GM13977 (cell line): ENCODE measurements around the gene SCAI.
"Not testable (repeated sequence)": the region's sequence is repeated elsewhere in the genome, so short reads cannot be mapped to it uniquely, and the experiment has no call there.

Experiments
- DNase-seq: peaks from one replicate; pipeline ENCODE4 v3.0.0; 2012; ENCODE audit warnings: low spot score
- in situ Hi-C: fragments of 300-500 bp; cut with MboI; formaldehyde crosslinking; loops from one replicate; pipeline ENCODE4 v1.12.0; 2022; ENCODE audit warnings: low sequenced_read_pairs, low pct_unique_long_range_greater_than_20kb, mixed read lengths, inconsistent platforms; ENCODE audit not compliant: unreplicated experiment
- TF ChIP-seq, protein P1 (sequence below): IDR thresholded peaks from 2 replicates; pipeline ENCODE4 v1.5.1; 2012; ENCODE audit warnings: mild to moderate bottlenecking, control low read depth; ENCODE audit not compliant: insufficient read depth; ENCODE audit errors: extremely low read depth, missing control alignments

SCAI gene

GRCh38 chr9:124934290-124934689 is 209.0 kb downstream of the SCAI start:
- TF ChIP-seq, protein P1, sequence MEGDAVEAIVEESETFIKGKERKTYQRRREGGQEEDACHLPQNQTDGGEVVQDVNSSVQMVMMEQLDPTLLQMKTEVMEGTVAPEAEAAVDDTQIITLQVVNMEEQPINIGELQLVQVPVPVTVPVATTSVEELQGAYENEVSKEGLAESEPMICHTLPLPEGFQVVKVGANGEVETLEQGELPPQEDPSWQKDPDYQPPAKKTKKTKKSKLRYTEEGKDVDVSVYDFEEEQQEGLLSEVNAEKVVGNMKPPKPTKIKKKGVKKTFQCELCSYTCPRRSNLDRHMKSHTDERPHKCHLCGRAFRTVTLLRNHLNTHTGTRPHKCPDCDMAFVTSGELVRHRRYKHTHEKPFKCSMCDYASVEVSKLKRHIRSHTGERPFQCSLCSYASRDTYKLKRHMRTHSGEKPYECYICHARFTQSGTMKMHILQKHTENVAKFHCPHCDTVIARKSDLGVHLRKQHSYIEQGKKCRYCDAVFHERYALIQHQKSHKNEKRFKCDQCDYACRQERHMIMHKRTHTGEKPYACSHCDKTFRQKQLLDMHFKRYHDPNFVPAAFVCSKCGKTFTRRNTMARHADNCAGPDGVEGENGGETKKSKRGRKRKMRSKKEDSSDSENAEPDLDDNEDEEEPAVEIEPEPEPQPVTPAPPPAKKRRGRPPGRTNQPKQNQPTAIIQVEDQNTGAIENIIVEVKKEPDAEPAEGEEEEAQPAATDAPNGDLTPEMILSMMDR: no peak
- DNase-seq: no peak
- in situ Hi-C loops: no loop called here

- no peak for DNase-seq
- in situ Hi-C loops: no loop called here
- TF ChIP-seq, protein P1: no peak
Observed at GRCh38 chr9:124932333-124932732, 211.0 kb downstream of the SCAI start.

GRCh38 chr9:124929464-124929863 is 213.9 kb downstream of the SCAI start:
- in situ Hi-C loops: no loop called here
- no peak for DNase-seq
- TF ChIP-seq, protein P1: no peak

- TF ChIP-seq, protein P1: no peak
- no peak for DNase-seq
- in situ Hi-C loops: no loop called here
Observed at GRCh38 chr9:124928116-124928515, 215.2 kb downstream of the SCAI start.

- in situ Hi-C loops: loop anchor here (25.0 kb wide), 1 partner anchor 442 kb away; no protein-coding TSS in a partner anchor
- DNase-seq: not testable (repeated sequence)
Observed at GRCh38 chr9:124920394-124920793, 222.9 kb downstream of the SCAI start.

DNA sequence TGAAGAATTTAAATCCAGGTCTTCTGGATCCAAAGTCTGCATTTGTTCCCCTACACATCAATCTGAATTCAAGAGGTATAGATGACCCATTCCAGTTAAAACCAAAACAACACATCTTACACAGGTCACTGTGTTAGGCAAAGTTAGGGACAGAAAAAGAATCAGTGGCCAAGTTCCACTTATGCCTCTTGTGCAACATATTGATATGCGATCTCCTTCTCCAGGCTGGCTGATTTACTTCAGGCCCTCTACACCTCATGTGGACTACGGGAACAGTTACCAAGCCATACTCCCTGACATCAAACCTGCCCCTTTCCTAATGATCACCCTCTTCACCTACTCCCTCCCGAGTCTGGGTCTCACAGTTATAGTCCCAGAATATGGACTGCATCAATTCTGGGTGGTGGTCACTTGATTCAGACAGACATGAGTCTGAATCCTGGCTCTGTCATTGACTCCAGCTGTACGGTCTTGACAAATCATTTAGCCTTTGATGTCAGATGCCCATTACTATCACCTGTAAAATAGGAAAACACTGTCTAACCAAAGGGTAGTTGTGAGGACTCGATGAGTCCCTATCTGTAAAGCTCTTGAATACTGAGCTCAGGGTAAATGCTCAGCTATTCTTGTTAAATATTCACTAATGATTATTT is 228.4 kb downstream of the SCAI start:
- DNase-seq: no peak
- TF ChIP-seq, protein P1: no peak
- in situ Hi-C loops: loop anchor here (25.0 kb wide), 1 partner anchor 447 kb away; no protein-coding TSS in a partner anchor

DNA sequence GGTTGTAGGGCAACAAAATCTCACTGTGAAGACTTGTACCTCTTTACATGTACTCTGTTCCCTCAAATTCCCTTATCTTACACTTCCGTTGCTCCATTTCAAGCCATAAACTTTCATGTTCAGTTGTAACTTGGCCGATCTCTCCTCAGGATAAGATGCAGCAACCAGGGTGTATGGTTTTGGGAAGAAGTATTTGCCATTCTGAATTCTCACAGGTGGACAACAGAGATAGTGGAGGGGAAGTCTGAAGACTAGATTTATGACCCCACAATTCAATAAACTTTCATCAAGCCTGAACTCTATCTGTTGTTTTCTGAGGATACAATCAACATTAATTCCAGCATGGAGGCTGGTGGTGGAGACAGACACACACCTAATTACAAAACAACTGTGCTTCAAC is 229.9 kb downstream of the SCAI start:
- no peak for DNase-seq
- in situ Hi-C loops: loop anchor here (25.0 kb wide), 1 partner anchor 449 kb away; no protein-coding TSS in a partner anchor
- TF ChIP-seq, protein P1: no peak
